HG03025 (cell line): Measurements from ENCODE around the gene TMEM107.
"Not testable (repeated sequence)": the region's sequence is repeated elsewhere in the genome, so short reads cannot be mapped to it uniquely, and the experiment has no call there.

ENCODE experiments used
- ATAC-seq: cut with Tn5 transposase; IDR thresholded peaks from one replicate; pipeline ENCODE4 v1.9.1; 2021; ENCODE audit warnings: mild to moderate bottlenecking, moderate library complexity; ENCODE audit not compliant: unreplicated experiment, low FRiP score

TMEM107 gene

GRCh38 chr17:8176197-8176940 lies at the start of gene TMEM107:
TSS of gene TMEM107 (minus strand) at chr17:8176380. CDS start at chr17:8176286, 94 bp downstream.
- ATAC-seq = no peak

- no peak for ATAC-seq
Measured at GRCh38 chr17:8224891-8225812, 49.0 kb upstream of the TMEM107 start.

- peak; percentile 8 for ATAC-seq
Measured at GRCh38 chr17:8223356-8224126, 47.4 kb upstream of the TMEM107 start.

GRCh38 chr17:8222630-8223355 lies 46.6 kb upstream of the TMEM107 start:
- ATAC-seq = peak; percentile 33

- peak; percentile 10 for ATAC-seq
Measured at GRCh38 chr17:8222380-8222629, 46.1 kb upstream of the TMEM107 start.

GRCh38 chr17:8221663-8222379 lies 45.6 kb upstream of the TMEM107 start:
- peak; percentile 27 for ATAC-seq

GRCh38 chr17:8220783-8221662 lies 44.8 kb upstream of the TMEM107 start:
- peak; percentile 8 for ATAC-seq

- not testable (repeated sequence) for ATAC-seq
Measured at GRCh38 chr17:8214000-8214399, 37.8 kb upstream of the TMEM107 start.

- no peak for ATAC-seq
Measured at GRCh38 chr17:8212312-8213180, 36.4 kb upstream of the TMEM107 start.

GRCh38 chr17:8210761-8211458 lies 34.7 kb upstream of the TMEM107 start:
- ATAC-seq = no peak

GRCh38 chr17:8209907-8210760 lies 34.0 kb upstream of the TMEM107 start, which contains the start of gene AURKB:
TSS of gene AURKB (minus strand) at chr17:8210575. CDS start at chr17:8210224, 351 bp downstream.
- ATAC-seq = peak; percentile 55

- no peak for ATAC-seq
Measured at GRCh38 chr17:8206536-8206935, 30.4 kb upstream of the TMEM107 start.

GRCh38 chr17:8204761-8205555 lies 28.8 kb upstream of the TMEM107 start:
- ATAC-seq = no peak

GRCh38 chr17:8192070-8192815 lies 16.1 kb upstream of the TMEM107 start:
- ATAC-seq = no peak

GRCh38 chr17:8190506-8190905 lies 14.3 kb upstream of the TMEM107 start:
- ATAC-seq = no peak
